Endodermal cell (in vitro differentiated cells): ENCODE results near the gene GOLIM4. TPM values are rescaled to one million over a fixed set of nuclear protein-coding genes. Genes with fewer than 3 reads are reported as not detected.

Experiments used
- DNase-seq: peaks from one replicate; pipeline ENCODE4 v3.0.0-alpha.2; 2017
- H3K27ac ChIP-seq: 2 replicates; pipeline ENCODE4 v1.5.1; 2013; ENCODE audit warnings: mild to moderate bottlenecking, low read depth, low read length, moderate library complexity
- H3K27me3 ChIP-seq: 2 replicates; pipeline ENCODE4 v1.6.1; 2013; ENCODE audit warnings: mild to moderate bottlenecking, low read length, moderate library complexity; ENCODE audit not compliant: insufficient read depth, control insufficient read depth, poor library complexity, severe bottlenecking
- H3K36me3 ChIP-seq: 2 replicates; pipeline ENCODE4 v1.7.0; 2013; ENCODE audit warnings: mild to moderate bottlenecking, low read length, moderate library complexity; ENCODE audit not compliant: control insufficient read depth, insufficient read depth
- H3K4me1 ChIP-seq: one replicate; pipeline ENCODE4 v1.7.0; 2013; ENCODE audit warnings: low read length; ENCODE audit not compliant: control insufficient read depth, insufficient read depth
- H3K4me3 ChIP-seq: 2 replicates; pipeline ENCODE4 v1.5.1; 2013; ENCODE audit warnings: mild to moderate bottlenecking, low read length, moderate library complexity
- H3K9ac ChIP-seq: 2 replicates; pipeline ENCODE4 v1.6.1; 2013; ENCODE audit warnings: mild to moderate bottlenecking, low read length, moderate library complexity; ENCODE audit not compliant: poor library complexity, severe bottlenecking; ENCODE audit errors: extremely low read depth
- H3K9me3 ChIP-seq: 2 replicates; pipeline ENCODE4 v1.6.1; 2013; ENCODE audit warnings: mild to moderate bottlenecking, low read length, moderate library complexity; ENCODE audit not compliant: control insufficient read depth
- H3K27ac Mint-ChIP-seq: 2 replicates; pipeline ENCODE4 v1.8.0; 2020; ENCODE audit warnings: mixed read lengths
- H3K27me3 Mint-ChIP-seq: 2 replicates; pipeline ENCODE4 v1.8.0; 2021; ENCODE audit warnings: mild to moderate bottlenecking, mixed read lengths; ENCODE audit not compliant: insufficient read depth
- H3K36me3 Mint-ChIP-seq: 2 replicates; pipeline ENCODE4 v1.8.0; 2020; ENCODE audit warnings: low read depth, mixed read lengths
- H3K4me1 Mint-ChIP-seq: 2 replicates; pipeline ENCODE4 v1.8.0; 2020; ENCODE audit warnings: mixed read lengths
- H3K4me3 Mint-ChIP-seq: 2 replicates; pipeline ENCODE4 v1.8.0; 2020; ENCODE audit warnings: mild to moderate bottlenecking, moderate library complexity, mixed read lengths
- H3K9me3 Mint-ChIP-seq: 2 replicates; pipeline ENCODE4 v1.8.0; 2020; ENCODE audit warnings: mild to moderate bottlenecking, mixed read lengths
- CTCF ChIP-seq: fragments of 200-600 bp; sonication (generic); conservative IDR thresholded peaks from 2 replicates; pipeline ENCODE4 v1.5.0; 2021; ENCODE audit warnings: antibody characterized with exemption, mild to moderate bottlenecking
- WGBS, 2 experiments: methylation state at CpG; one replicate each; pipeline versions ENCODE4 v1.1.5 to v1.1.7; 2013; ENCODE audit warnings: missing lambda C conversion rate in 2 of 2, mixed read lengths in 1 of 2; ENCODE audit not compliant: insufficient coverage in 1 of 2, insufficient read length in 1 of 2; 5-methylcytosine and 5-hydroxymethylcytosine counted together
- total RNA-seq, 2 donors: library from RNA; stranded (reverse); fragmentation: NEBNext Ultra II Directional in 1 of 2; extraction: Animal tissue kit (Norgen Biotek cat#: 25700) in 1 of 2; gene quantifications; 2 replicates in 1 of 2; 3 replicates in 1 of 2; pipeline ENCODE4 v1.2.1, GENCODE V29; 2021

GOLIM4 gene
- total RNA-seq, 2 donors from 2014 or later = 19.3 to 19.9 TPM

GRCh38 chr3:168090306-168091085 lies 5.2 kb downstream of the GOLIM4 start:
- no peak overlapping the region for H3K9ac ChIP-seq
- Mint-ChIP-seq H3K4me1 (peaks cover 53% of the 10 kb centered on the region), H3K4me3 (no peak overlapping the region), H3K36me3 (no peaks in the 10 kb centered on the region), H3K27ac (no peak overlapping the region), H3K9me3 (no peaks in the 10 kb centered on the region), H3K27me3 (no peaks in the 10 kb centered on the region)
- no peak for TF ChIP-seq CTCF
- no peak overlapping the region for H3K27ac ChIP-seq
- peaks cover 18% of the 10 kb centered on the region for H3K4me1 ChIP-seq
- WGBS, 2 experiments = 92 to 95% methylated on average over 4 to 6 of the region's 6 CpGs
- H3K9me3 ChIP-seq = no peaks in the 10 kb centered on the region
- DNase-seq = no peak
- H3K36me3 ChIP-seq = no peaks in the 10 kb centered on the region
- no peak overlapping the region for H3K4me3 ChIP-seq
- no peaks in the 10 kb centered on the region for H3K27me3 ChIP-seq

GRCh38 chr3:168089179-168089771 lies 6.4 kb downstream of the GOLIM4 start:
- Histone ChIP-seq H3K27me3 (no peaks in the 10 kb centered on the region), H3K36me3 (no peaks in the 10 kb centered on the region), H3K9ac (no peak overlapping the region), H3K4me3 (no peak overlapping the region), H3K4me1 (peaks cover 21% of the 10 kb centered on the region), H3K27ac (no peak overlapping the region), H3K9me3 (no peaks in the 10 kb centered on the region)
- H3K36me3 Mint-ChIP-seq = no peaks in the 10 kb centered on the region
- no peak for DNase-seq
- H3K27me3 Mint-ChIP-seq = no peaks in the 10 kb centered on the region
- peaks cover 59% of the 10 kb centered on the region for H3K4me1 Mint-ChIP-seq
- WGBS, 2 experiments = 94 to 100% methylated on average over 1 to 4 of the region's 4 CpGs
- H3K4me3 Mint-ChIP-seq = no peak overlapping the region
- TF ChIP-seq CTCF = no peak
- H3K9me3 Mint-ChIP-seq = no peaks in the 10 kb centered on the region
- no peak overlapping the region for H3K27ac Mint-ChIP-seq

GRCh38 chr3:168088106-168088720 lies 7.5 kb downstream of the GOLIM4 start:
- Mint-ChIP-seq H3K36me3 (no peaks in the 10 kb centered on the region), H3K9me3 (no peaks in the 10 kb centered on the region), H3K27ac (no peak overlapping the region), H3K4me3 (no peak overlapping the region), H3K4me1 (peaks cover 57% of the 10 kb centered on the region), H3K27me3 (no peaks in the 10 kb centered on the region)
- WGBS, 2 experiments = 20 to 72% methylated on average over 1 to 3 of the region's 3 CpGs
- Histone ChIP-seq H3K4me3 (no peak overlapping the region), H3K9me3 (no peaks in the 10 kb centered on the region), H3K36me3 (no peaks in the 10 kb centered on the region), H3K9ac (no peak overlapping the region), H3K4me1 (peaks cover 24% of the 10 kb centered on the region), H3K27ac (no peak overlapping the region), H3K27me3 (no peaks in the 10 kb centered on the region)
- peak; percentile 81 for DNase-seq
- TF ChIP-seq CTCF = peak; percentile 80
